Pulmonary artery endothelial cell (primary cell): ENCODE measurements around the gene PARL. TPM values are rescaled to one million over a fixed set of nuclear protein-coding genes. Genes with fewer than 3 reads are reported as not detected.

Experiments used
- DNase-seq: peaks from one replicate; pipeline ENCODE4 v3.0.0-alpha.2; 2011; ENCODE audit warnings: low read depth, low spot score
- total RNA-seq: library from RNA; depleted of rRNA; stranded (reverse); fragments of >200 nt; gene quantifications from 2 replicates; pipeline ENCODE4 v1.2.3, GENCODE V29; 2014

Gene PARL
- total RNA-seq, 1 donor from 2014 or later, result 53.7 TPM

DNA sequence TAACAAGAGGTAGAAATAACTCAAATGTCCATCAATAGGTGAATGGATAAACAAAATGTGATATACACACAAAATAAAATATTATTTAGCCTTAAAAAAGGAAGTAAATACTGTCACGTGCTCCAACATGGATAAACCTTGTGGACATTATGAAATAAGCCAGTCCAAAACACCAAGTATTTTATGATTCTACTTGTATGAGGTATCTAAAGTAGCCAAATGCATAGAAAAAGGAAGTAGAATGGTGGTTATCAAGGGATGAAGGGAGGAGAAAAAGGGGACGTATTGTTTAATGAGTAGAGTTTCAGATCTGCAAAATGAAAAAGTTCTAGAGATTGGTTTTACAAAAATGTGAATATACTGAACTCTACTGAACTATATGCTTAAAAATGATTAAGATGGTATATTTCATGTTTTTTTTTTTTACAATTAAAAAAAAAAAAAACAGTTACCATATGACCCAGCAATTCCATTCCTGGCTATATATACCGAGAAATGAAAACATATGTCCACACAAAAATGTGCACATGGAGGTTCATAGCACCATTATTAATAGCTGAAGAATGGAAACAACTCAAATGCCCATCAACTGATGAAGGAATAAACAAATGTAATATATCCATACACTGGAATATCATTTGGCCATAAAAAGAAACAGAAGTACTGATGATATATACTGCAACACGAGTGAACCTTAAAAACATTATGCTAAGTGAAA is 30.2 kb downstream of the PARL start:
- no peak for DNase-seq

DNA sequence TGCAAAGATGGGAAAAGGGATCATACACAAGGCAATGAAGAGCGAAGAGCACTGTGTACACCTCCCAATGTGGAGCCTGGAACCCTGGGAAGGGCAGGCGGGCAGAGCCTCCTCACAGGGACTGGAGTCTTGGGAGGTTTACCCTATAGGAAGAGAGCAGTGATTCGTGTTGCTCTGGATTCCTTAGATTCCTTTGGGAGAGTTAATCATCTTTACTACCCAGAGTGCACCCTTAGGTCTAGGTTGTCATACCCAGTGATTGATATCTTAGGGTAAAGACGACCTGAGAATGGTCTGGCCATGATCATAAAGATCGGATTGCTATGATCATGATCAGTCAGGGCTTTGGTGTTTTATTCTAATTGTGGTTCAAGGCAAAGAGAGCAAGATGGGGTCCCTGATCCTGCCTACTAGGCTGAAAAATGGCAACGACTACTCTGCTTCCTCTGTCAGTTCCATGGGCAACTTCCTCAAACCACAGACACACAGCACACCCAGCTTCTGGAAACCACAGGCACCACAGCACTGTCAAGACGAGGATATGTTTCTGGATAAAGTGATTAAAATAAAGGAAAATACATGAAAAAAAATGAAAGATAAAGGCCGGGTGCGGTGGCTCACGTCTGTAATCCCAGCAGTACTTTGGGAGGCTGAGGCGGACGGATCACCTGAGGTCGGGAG is 38.9 kb downstream of the PARL start:
- DNase-seq, result no peak

- DNase-seq, result no peak
Measured at GRCh38 chr3:183845090-183845489, 39.6 kb downstream of the PARL start.

- DNase-seq, result peak; percentile 26
Measured at GRCh38 chr3:183844606-183845005, 40.1 kb downstream of the PARL start.

GRCh38 chr3:183839751-183840150 is 44.9 kb downstream of the PARL start:
- no peak for DNase-seq

- no peak for DNase-seq
Measured at GRCh38 chr3:183837894-183838293, 46.8 kb downstream of the PARL start.

- no peak for DNase-seq
Measured at GRCh38 chr3:183837390-183837789, 47.3 kb downstream of the PARL start.

GRCh38 chr3:183833516-183833915 is 51.2 kb downstream of the PARL start:
- no peak for DNase-seq

DNA sequence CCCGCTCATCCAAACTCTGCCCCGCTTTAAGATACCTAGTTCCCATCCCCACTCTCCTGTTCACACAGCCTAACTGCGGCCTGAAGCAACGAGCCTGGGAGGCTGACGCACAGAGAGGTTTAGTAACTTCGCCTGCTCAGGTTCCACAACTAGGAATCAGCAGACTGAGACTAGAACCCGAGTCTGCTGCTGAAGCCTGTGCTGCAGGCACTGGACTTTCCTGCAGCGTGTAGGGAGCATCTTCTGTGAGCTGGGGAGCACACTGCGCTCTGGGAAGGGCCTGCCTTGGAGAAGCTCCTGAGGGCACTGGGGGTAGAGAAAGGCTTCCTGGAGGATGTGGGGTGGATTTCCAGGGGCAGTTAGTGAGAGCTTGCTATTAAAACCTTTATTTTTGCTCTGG is 54.5 kb downstream of the PARL start:
- DNase-seq, result no peak

DNA sequence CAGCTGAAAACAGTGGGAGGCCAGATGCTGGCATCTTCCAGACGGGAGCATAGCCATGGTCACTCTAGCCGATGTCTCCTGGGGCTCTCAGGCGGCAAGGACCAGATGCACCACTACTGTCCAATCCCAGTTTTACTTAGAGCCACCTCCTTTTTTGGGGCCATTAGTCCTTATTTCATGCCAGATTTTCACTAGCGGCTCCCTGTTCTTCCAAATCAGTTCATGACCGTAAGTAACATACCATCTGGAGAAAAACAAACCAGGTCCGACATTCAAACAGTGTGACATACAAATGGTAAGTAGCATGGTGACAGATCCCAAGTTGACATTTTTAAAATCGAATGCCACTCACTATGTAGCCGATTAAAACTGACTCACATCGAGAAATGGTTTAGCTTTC is 55.2 kb downstream of the PARL start:
- DNase-seq, result no peak

GRCh38 chr3:183828538-183828870 is 56.2 kb downstream of the PARL start:
- DNase-seq, result no peak

DNA sequence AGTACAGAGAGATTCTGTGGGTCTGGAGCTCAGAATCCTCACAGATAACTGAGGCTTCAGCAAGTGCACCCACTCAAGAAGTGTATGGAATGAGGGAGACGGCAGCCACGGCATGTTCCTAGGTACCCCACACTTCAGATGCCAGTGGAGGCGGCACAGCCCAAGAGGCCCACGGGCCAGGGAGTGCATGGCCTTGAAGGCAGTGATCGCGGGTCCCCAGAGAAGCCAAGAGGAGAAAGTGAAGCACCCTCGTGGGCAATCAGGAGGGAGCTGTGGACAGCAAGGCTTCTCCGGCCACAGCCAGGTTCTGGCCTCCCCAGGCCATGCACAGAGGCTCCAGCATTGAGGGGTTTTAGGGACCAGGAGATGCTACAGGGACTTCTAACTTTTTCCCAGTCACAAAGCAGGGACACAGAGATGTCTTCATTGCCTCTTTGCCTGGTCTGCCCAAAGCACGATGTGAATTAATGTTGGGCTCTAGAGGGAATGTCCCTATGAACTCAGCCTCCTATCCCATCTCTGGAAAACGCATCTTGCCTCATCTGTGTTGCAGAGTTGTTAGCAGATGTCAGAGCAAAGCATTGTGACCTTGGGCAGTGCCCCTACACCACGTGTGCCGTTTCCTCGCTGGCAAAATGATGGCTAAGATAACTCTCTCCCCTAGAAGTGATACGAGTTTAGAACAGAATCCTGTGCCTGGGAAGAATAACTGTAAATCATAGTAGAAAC is 56.7 kb downstream of the PARL start:
- no peak for DNase-seq

DNA sequence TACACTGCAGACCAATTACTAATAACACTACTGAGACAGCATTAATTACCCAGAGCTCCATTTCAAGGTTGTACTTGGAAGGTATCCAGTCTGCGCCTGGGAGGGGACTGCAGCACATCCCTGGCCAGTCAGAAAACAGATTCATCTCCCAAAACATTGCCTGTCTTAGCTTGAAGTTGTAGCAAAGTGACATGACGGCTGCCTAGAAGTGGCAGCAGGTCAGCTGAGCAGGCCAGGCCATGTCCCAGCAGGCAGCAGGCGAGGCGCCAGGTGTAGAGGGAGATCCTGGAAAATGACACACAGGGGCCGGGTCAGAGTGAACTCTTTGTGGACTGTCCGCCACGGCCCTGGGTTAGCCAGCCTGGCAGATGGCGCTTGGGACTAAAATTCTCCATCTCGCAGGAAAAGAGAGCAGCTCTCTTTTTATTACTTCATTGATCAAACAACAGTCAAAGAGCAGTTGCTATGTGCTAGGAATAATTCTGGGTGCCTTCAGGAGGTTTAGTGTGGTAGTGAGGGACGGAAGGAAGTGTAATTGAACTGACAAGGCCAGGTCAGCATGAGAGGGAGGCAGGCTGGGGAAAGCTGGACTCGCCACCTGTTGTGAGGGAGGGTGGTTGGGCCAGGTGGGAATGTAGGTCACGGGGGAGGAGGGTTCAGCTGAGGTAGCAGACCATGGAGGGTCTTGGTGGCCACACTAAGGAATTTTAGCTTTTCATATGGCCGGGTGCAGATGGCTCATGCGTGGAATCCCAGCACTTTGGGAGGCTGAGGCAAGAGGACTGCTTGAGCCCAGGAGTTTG is 58.0 kb downstream of the PARL start:
- no peak for DNase-seq

DNA sequence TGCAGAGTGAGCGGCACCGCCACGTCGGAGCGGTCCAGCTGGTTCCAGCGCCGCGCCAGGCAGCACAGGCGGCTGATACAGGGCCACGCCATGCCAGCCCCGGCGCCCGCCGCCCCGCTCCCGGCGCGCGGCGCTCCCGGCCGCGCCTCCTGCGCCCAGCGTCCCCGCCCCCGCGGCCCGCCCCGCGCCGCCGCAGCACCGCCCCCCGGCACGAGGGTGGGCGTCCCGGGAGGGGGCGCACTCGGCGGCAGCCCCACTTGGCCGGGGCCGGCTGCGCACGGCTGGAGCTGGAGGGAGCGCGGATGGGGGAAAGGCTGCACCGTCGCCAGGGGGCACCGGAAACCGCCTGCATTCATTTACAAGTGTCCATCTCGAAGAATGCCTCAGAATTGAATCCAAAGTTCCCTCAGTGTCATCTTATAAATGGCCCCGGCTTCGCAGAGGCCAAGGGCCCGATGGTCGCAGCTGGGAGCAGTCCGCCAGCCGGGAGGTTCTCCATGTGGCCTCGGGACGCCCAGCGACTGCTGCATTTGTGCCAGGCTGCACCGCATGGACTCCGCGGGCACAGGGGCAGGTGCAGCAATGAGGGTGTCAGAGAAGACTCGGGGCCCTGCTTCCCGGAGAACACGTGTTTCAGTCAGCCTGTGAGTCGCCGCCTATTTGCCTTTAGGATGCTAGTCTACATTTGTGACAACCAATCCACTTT is 59.1 kb downstream of the PARL start, which contains the start of gene MAP6D1:
Gene MAP6D1 (minus strand): TSS at position 122 of the 706 bp plus-strand sequence. CDS start 30 bp downstream, at position 92.
- DNase-seq, result no peak

- no peak for DNase-seq
Measured at GRCh38 chr3:183824761-183825455, 59.8 kb downstream of the PARL start.

DNA sequence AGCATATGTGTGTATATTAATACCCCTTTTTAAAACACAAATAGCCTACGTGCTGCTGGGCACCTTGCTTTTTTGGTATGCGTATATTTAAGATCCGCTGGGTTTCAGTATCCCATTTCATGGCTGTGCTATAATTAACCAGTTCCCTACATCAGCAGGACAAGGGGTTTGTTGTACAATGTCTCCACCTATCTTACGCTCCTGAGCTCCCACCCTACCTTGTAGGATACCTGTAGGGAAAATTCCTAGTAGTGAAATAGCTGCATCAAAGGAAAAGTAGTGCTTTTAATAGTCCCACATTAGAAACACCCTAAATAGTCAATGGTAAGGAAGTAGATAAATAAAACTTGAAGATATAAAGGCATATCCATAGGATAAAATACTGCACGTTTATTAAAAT is 60.7 kb downstream of the PARL start:
- DNase-seq, result no peak

DNA sequence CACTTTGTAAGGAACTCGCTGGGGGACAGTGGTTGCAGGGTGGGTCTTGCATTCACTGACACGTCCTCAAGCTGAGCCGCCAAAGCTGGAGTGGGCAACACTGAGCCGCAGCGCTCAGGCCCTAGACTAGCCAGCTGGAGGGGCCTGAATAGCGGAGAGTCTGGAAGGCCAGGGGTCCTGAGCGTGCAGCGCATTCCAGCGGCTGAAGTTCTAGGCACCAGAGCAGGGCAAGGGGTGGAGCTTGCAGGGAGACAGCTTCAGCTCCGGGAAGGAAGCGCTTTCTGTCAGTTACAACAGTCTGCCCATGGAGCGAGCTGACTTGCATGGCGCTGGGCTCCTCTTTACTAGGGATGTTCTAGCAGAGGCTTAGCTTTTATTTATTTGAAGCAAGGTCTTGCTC is 62.0 kb downstream of the PARL start:
- DNase-seq, result no peak

GRCh38 chr3:183819831-183820230 is 64.8 kb downstream of the PARL start:
- no peak for DNase-seq

GRCh38 chr3:183818706-183819624 is 65.7 kb downstream of the PARL start:
- DNase-seq, result no peak
